Measurements from ENCODE around the gene LIPT1.
"Not testable (repeated sequence)": the region's sequence is repeated elsewhere in the genome, so short reads cannot be mapped to it uniquely, and the experiment has no call there.

Gene LIPT1

GRCh38 chr2:99187011-99187410 is 32.2 kb downstream of the LIPT1 start:
- no peak overlapping the region for H3K4me2 ChIP-seq (ENCODE audit: low read length)
- H3K9ac ChIP-seq (ENCODE audit: low read length) = no peak overlapping the region
- peaks cover 1% of the 10 kb centered on the region for H3K4me1 ChIP-seq (ENCODE audit: low read length)
- H3K27me3 ChIP-seq (ENCODE audit: low read depth, low read length) = no peaks in the 10 kb centered on the region
- H4K20me1 ChIP-seq (ENCODE audit: insufficient read depth, low read length) = no peaks in the 10 kb centered on the region
- no peaks in the 10 kb centered on the region for H3K9me3 ChIP-seq (ENCODE audit: insufficient read depth, low read length)
- H3K27ac ChIP-seq (ENCODE audit: low read length) = no peak overlapping the region
- TF ChIP-seq EZH2phosphoT487 (IDR thresholded peaks at IDR 0.05; ENCODE audit: low read depth) (no peak), CTCF (IDR thresholded peaks at IDR 0.05; ENCODE audit: low read depth, low read length) (no peak)
- H2AFZ ChIP-seq (ENCODE audit: low read depth, low read length) = no peak overlapping the region
- H3K36me3 ChIP-seq (replicated peaks; ENCODE audit: low read depth, low read length) = peaks cover 20% of the 10 kb centered on the region
- peaks cover 51% of the 10 kb centered on the region for H3K79me2 ChIP-seq (ENCODE audit: low read length)
- no peak overlapping the region for H3K4me3 ChIP-seq (ENCODE audit: low read length)

GRCh38 chr2:99188357-99188756 is 33.6 kb downstream of the LIPT1 start:
- H3K79me2 ChIP-seq (ENCODE audit: low read length) = peaks cover 39% of the 10 kb centered on the region

GRCh38 chr2:99190548-99190947 is 35.8 kb downstream of the LIPT1 start:
- H3K9ac ChIP-seq (ENCODE audit: low read length) = no peak overlapping the region
- no peaks in the 10 kb centered on the region for H3K4me1 ChIP-seq (ENCODE audit: low read length)
- H3K4me2 ChIP-seq (ENCODE audit: low read length) = no peak overlapping the region
- H3K4me3 ChIP-seq (ENCODE audit: low read length) = no peak overlapping the region
- H2AFZ ChIP-seq (ENCODE audit: low read depth, low read length) = no peak overlapping the region
- H3K9me3 ChIP-seq (ENCODE audit: insufficient read depth, low read length) = no peaks in the 10 kb centered on the region
- TF ChIP-seq EZH2phosphoT487 (IDR thresholded peaks at IDR 0.05; ENCODE audit: low read depth) = no peak
- TF ChIP-seq CTCF (IDR thresholded peaks at IDR 0.05; ENCODE audit: low read depth, low read length) = no peak
- H3K79me2 ChIP-seq (ENCODE audit: low read length) = peaks cover 18% of the 10 kb centered on the region
- H4K20me1 ChIP-seq (ENCODE audit: insufficient read depth, low read length) = no peaks in the 10 kb centered on the region
- H3K36me3 ChIP-seq (replicated peaks; ENCODE audit: low read depth, low read length) = peaks cover 22% of the 10 kb centered on the region
- no peaks in the 10 kb centered on the region for H3K27me3 ChIP-seq (ENCODE audit: low read depth, low read length)
- no peak overlapping the region for H3K27ac ChIP-seq (ENCODE audit: low read length)

More at GRCh38 chr2:99188357-99188756, 33.6 kb downstream of the LIPT1 start:
- no peaks in the 10 kb centered on the region for H3K4me1 ChIP-seq (ENCODE audit: low read length)
- H3K9me3 ChIP-seq (ENCODE audit: insufficient read depth, low read length) = no peaks in the 10 kb centered on the region
- no peaks in the 10 kb centered on the region for H4K20me1 ChIP-seq (ENCODE audit: insufficient read depth, low read length)
- H3K36me3 ChIP-seq (replicated peaks; ENCODE audit: low read depth, low read length) = peaks cover 22% of the 10 kb centered on the region
- no peaks in the 10 kb centered on the region for H3K27me3 ChIP-seq (ENCODE audit: low read depth, low read length)
- no peak overlapping the region for H3K27ac ChIP-seq (ENCODE audit: low read length)
- no peak overlapping the region for H3K4me2 ChIP-seq (ENCODE audit: low read length)
- H3K4me3 ChIP-seq (ENCODE audit: low read length) = no peak overlapping the region
- H2AFZ ChIP-seq (ENCODE audit: low read depth, low read length) = no peak overlapping the region
- no peak for TF ChIP-seq EZH2phosphoT487 (IDR thresholded peaks at IDR 0.05; ENCODE audit: low read depth)
- TF ChIP-seq CTCF (IDR thresholded peaks at IDR 0.05; ENCODE audit: low read depth, low read length) = no peak
- no peak overlapping the region for H3K9ac ChIP-seq (ENCODE audit: low read length)

GRCh38 chr2:99192364-99192763 is 37.6 kb downstream of the LIPT1 start:
- not testable (repeated sequence) for H3K27me3 ChIP-seq (ENCODE audit: low read depth, low read length); H2AFZ ChIP-seq (ENCODE audit: low read depth, low read length); H3K9ac ChIP-seq (ENCODE audit: low read length); H4K20me1 ChIP-seq (ENCODE audit: insufficient read depth, low read length); H3K4me1 ChIP-seq (ENCODE audit: low read length); H3K27ac ChIP-seq (ENCODE audit: low read length); H3K79me2 ChIP-seq (ENCODE audit: low read length); H3K4me3 ChIP-seq (ENCODE audit: low read length); H3K9me3 ChIP-seq (ENCODE audit: insufficient read depth, low read length); H3K4me2 ChIP-seq (ENCODE audit: low read length)
- peaks cover 20% of the 10 kb centered on the region for H3K36me3 ChIP-seq (replicated peaks; ENCODE audit: low read depth, low read length)

Measured in OCI-LY3 (cell line).